NCI-H1436 treated with DMSO at 0.1 percent for 48 hours (cell line): ENCODE data around the gene PKIG.

Source experiments
- DNase-seq: peaks from one replicate; lab custom pipeline; 2025; lab: John Stamatoyannopoulos, UW

PKIG gene

GRCh38 chr20:44620030-44620429, 37.7 kb downstream of the PKIG start:
- no peak for DNase-seq

DNA sequence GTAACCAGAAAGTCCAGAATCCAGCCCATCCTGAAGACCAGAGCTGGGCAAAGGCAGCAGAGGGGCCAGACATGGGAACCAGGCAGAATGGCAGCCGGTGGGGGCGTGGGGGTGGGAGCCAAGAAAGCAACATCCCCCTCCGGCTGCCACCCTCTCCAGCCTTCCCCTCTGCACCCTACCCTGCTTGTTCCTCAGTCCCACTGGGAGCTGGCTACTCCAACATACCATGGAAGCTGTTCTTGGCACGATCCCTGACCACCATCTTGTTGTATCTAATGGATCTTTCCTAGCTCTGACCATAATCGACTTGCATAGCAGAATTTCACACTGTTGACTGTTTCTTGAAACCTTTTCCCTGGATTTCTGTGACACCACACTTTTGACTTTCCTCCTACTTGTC, 38.9 kb downstream of the PKIG start:
- no peak for DNase-seq

- DNase-seq = no peak
Measured at GRCh38 chr20:44621939-44622338, 39.6 kb downstream of the PKIG start.

DNA sequence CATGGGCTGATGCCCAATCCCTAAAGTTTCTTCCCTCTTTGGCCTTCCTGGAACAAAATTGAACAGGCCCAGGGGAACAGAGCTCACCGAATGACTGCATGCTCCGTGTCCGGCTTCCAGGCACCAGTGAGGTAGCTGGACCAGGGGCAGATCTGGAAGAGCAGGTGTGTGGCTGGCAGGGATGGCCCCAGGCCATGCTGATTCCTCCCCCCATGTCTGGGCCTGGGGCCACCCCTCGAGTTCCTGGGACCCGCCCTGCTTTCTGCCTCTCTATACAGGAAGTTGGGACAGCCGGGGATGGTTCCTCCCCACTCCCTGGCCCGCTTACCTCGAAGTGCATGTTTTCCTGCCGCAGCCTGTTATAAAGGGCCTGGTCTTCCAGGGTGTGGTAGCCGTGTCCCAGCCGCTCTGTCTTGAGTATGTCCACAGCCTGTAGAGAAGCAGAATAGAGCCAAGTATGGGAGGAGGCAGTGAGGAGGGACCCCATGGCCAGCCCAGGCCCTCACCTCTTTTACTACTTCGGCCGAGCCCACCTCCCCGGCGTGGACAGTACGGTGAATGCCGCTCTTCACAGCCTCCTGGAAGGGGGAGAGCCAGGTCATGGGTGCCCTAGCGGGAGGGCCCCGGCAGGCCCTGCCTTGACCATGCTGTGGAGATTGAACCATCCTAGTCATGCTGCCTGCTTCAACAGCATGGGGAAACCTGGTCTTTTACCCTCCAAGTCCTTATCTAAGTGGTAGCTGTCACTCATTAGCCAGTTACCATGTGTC, 40.3 kb downstream of the PKIG start:
- DNase-seq = no peak

GRCh38 chr20:44624152-44624551, 41.8 kb downstream of the PKIG start:
- DNase-seq = no peak

DNA sequence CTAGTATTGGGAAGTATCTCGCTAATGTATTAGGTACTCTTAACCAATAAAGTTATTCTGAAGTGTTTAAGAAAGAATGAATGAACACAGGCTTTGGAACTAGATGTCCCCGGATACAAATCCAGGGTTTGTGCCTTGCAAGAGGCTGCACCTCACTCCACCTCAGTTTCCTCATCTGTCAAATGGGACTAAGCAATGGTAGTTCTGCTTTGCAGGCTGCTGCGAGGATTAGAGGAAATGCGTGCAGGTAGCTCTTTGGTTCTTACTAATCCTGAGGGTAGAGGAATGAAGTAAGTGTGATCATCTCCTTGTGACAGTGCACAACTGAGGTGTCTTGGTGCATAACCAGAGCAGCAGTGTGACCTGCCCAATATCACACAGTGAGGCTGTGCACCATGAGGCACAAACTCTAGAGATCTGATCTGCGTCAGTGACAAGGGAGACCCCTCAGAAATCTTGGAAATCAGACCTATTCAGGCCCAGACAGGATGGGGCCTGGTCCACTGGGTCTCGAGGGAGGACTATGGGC, 42.4 kb downstream of the PKIG start:
- no peak for DNase-seq

- DNase-seq = no peak
Measured at GRCh38 chr20:44625361-44625760, 43.0 kb downstream of the PKIG start.

GRCh38 chr20:44626278-44626677, 43.9 kb downstream of the PKIG start:
- no peak for DNase-seq

DNA sequence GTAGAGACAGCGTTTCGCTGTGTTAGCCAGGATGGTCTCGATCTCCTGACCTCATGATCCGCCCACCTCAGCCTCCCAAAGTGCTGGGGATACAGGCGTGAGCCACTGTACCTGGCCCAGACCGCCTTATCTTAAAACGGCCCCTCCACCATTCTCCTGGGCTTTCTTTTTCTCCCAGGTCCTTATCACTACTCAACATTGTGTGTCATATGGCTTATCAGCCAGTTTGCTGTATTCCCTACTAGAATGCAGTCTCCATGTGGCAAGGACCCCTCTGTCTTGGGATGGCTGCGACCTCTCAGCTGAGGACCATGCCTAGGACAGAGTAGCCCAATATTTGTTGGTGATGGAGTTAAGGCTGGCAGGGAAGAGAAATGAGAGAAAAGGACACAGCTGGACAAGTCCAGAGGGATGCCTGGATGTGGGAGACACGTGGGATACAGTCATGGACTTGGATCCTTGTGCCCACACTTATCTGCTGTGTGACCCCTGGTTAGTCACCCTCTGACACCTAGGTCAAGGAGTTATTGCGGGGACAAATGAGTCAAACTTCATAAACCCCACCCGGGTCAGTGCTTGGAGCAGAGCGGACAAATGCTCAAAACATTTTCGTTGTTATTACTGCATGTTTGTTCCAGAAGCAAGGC, 45.1 kb downstream of the PKIG start:
- no peak for DNase-seq

DNA sequence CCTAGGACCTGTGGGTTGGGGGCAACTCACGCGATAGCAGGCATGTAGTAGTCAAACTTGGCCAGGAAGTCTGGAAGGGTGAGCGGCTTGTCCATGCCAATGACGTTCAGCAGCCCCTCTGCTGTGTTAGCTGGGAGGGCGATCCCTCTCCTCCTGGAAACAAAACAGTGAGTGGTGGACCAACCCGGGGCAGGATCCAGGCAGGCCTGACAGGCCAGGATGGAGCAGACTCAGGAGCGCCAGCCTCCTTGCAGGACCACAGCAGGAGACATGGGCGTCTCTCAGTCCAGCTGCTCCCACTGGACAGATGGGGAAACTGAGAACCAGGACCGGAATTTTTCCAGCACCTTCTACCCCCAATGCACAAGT, 46.6 kb downstream of the PKIG start:
- DNase-seq = no peak

DNA sequence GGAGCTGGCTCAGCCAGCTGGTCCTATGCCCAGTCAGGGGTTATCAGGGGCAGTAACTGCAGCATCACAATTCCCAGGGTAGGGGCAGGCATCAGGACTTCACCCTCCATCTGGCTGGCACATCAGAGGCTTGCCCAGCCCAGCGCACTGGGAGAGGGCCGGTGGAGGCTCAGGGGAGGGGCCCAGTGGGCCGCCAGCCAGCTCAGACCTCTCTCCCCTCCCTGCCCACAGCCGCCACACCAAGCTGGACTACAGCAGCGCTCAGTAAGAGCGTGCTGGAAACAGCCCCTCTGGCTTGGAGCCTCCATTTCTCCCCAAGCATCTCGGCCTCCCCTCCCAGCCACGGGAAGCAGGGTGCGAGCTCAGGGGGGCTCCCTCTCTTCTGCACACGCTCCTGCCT, 47.2 kb downstream of the PKIG start:
- no peak for DNase-seq

DNA sequence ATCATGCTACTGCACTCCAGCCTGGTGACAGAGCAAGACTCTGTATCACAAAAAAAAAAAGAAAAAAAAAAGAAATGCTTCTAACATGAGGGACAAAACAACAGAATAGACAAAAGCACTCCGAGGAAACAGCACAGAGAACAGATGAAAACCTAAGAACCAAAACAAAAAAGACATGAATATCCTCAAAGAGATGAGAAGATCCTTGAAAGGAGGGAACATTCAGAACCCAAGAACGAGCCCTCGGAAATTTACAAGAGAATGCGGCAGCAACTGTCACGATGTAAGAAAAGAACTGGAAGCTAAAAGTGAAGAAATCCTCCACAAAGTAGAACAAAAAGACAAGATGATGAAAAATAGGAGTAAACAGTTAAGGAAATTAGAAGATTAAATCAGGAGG, 47.9 kb downstream of the PKIG start:
- DNase-seq = no peak

DNA sequence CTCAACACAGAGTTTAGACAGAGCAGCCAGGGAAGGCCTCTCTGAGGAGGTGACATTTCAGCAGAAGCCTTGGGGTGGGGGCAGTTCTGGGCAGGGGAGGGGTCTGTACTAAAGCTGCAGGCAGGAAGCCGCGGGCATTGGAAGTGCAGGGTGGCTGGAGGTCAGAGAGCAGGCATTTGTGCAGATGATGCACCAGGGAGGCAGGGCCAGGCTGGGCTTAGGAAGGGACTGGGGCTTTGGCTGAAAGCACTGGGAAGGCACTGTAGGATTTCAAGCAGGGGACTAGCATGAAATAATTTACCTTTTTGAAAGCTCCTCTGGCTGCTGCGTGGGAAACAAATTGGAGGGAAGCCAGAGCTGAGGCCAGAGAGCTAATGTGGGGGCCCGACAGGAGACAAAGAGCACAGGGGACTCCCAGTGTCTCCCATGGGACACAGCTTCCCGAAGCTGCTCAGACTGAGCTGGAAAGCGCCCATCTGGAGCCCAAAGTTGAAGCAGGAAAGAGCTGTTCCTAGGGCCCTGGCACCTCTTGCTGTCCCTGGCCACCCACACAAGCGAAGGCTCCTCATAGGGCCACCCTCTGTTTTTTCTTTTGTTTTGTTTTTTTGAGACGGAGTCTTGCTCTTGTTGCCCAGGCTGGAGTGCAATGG, 49.8 kb downstream of the PKIG start:
- no peak for DNase-seq

DNA sequence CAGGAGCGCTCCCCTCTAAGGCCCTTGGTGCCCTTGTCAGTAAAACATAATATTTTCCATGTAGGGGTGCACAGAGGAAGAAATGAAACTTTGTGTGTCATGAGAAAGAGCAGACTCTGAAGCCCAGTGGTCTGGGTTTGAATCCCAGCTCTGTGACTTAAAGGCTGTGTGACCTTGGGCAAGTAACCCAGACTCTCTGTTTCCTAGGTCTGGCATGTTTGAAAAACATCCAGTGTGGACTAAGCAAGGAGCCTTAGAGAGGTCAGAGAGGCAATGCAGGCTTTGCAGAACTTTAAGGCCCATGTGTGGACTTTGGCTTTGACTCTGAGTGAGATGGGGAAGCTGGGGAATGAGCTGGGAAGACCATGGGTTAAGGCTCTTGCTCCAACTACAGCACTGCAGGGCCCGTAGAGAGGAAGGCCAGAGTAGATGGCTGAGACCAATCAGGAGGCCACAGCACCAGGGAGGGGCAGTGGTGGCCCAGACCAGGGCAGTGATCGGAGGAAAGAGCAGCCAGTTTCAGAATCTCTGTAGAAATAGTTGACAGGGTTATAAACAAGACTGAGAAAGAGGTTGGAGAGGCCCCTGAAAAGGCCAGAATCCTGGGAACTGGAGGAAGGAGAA, 50.9 kb downstream of the PKIG start:
- DNase-seq = no peak

GRCh38 chr20:44633872-44634600, 51.7 kb downstream of the PKIG start:
- no peak for DNase-seq

- no peak for DNase-seq
Measured at GRCh38 chr20:44635877-44636276, 53.5 kb downstream of the PKIG start.

DNA sequence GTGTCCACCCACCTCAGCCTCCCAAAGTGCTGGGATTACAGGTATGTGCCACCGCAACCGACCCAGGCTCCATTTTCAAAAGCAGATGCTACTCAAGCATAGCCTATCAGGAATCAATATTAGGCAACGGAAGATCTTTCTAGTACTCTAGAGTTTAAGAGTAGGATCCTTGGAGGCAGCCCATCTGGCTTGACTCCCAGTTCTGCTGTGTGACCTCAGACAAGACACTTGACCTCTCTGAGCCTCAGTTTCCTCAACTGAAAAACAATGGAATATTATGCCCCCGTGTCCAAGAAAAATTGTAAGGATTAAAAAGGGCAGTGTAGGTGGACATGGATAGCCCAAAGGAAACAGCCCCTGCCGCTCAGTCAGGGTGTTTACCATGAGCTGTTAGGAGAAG, 54.7 kb downstream of the PKIG start:
- no peak for DNase-seq

GRCh38 chr20:44637522-44638372, 55.4 kb downstream of the PKIG start:
- DNase-seq = no peak

- no peak for DNase-seq
Measured at GRCh38 chr20:44640522-44640921, 58.1 kb downstream of the PKIG start.

GRCh38 chr20:44641325-44641724, 58.9 kb downstream of the PKIG start:
- no peak for DNase-seq
